ENCODE measurements around the gene ASAP2.

ASAP2 gene

DNA sequence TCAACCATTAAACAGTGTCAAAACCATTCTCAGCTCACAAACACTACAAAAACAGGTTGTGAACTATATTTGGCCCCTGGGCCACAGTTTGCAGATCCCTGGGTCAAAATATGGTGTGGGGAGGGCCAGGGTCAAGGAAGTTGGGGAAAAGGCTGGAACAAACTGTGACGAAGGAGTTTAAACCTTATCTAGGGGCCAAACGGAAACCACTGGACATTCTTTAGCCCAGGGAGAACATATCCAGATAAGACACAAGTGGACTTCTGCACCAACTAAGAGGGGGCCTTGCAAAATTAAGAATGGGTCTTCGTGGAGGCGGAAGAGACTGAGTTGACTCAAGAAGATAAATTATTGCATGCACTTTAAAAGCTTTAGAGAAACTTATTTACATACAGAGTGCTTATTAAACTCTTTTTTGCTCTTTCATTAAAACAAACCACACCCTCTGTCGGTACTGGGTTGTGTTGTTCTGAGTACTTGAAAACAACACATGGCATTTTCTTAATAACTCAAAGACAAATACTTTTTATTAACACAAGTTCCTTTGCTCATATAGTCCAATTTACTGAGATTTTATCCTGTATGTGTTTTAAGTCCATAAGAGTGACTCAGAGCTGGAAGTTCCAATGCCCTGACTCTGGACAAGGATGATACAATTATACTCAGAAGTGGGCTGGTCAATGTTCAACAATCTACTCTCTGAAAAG, 5.3 kb upstream of the ASAP2 start:
- no peaks in the 10 kb centered on the region for H3K9me2 ChIP-seq (replicated peaks; ENCODE audit: low read depth, low read length)
- H2AFZ ChIP-seq (ENCODE audit: low read length), result no peak overlapping the region
- TF ChIP-seq, protein P1, sequence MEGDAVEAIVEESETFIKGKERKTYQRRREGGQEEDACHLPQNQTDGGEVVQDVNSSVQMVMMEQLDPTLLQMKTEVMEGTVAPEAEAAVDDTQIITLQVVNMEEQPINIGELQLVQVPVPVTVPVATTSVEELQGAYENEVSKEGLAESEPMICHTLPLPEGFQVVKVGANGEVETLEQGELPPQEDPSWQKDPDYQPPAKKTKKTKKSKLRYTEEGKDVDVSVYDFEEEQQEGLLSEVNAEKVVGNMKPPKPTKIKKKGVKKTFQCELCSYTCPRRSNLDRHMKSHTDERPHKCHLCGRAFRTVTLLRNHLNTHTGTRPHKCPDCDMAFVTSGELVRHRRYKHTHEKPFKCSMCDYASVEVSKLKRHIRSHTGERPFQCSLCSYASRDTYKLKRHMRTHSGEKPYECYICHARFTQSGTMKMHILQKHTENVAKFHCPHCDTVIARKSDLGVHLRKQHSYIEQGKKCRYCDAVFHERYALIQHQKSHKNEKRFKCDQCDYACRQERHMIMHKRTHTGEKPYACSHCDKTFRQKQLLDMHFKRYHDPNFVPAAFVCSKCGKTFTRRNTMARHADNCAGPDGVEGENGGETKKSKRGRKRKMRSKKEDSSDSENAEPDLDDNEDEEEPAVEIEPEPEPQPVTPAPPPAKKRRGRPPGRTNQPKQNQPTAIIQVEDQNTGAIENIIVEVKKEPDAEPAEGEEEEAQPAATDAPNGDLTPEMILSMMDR (conservative IDR thresholded peaks at IDR 0.05; ENCODE audit: low read length), result no peak
- TF ChIP-seq EZH2phosphoT487 (IDR thresholded peaks at IDR 0.05; ENCODE audit: borderline replicate concordance), result no peak
- no peaks in the 10 kb centered on the region for H3K9me3 ChIP-seq (ENCODE audit: insufficient read depth, low read depth, low read length)
- no peaks in the 10 kb centered on the region for H3F3A ChIP-seq (ENCODE audit: low read depth)
- no peak overlapping the region for H3K4me2 ChIP-seq (ENCODE audit: low read depth, low read length, poor library complexity, severe bottlenecking)
- no peak overlapping the region for H3K9ac ChIP-seq (ENCODE audit: low read depth, low read length, poor library complexity, severe bottlenecking)
- H3K4me3 ChIP-seq (ENCODE audit: low read length, poor library complexity, severe bottlenecking), result no peak overlapping the region
- H3K27me3 ChIP-seq (ENCODE audit: insufficient read depth, low read length, poor library complexity, severe bottlenecking), result no peaks in the 10 kb centered on the region
- H3K4me1 ChIP-seq (ENCODE audit: insufficient read depth, low read length, poor library complexity, severe bottlenecking), result peaks cover 7% of the 10 kb centered on the region
- no peaks in the 10 kb centered on the region for H4K20me1 ChIP-seq (ENCODE audit: insufficient read depth, low read length, poor library complexity, severe bottlenecking)
- no peaks in the 10 kb centered on the region for H3K79me2 ChIP-seq (ENCODE audit: insufficient read depth, low read length)
- no peaks in the 10 kb centered on the region for H3K36me3 ChIP-seq (ENCODE audit: insufficient read depth, low read length)

DNA sequence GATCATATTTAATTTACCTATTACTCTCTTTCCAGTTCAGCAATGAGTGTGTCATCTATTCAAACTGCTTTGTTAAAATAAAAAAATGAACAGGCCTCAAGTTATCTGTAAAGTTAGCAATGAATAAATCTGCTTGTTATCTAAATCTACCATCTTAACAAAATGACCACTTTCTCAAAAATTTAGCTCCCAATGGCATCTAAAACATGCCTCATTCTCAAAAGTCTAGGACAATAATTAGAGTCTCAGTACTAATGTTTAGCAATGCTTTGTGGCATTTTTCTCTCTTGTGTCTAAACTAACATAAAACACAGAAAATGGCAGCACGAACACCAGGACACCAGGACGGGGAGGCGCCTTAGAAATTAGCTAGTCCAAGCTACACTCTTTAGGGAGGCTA, 3.6 kb upstream of the ASAP2 start:
- no peak overlapping the region for H3K9ac ChIP-seq (ENCODE audit: low read depth, low read length, poor library complexity, severe bottlenecking)

DNA sequence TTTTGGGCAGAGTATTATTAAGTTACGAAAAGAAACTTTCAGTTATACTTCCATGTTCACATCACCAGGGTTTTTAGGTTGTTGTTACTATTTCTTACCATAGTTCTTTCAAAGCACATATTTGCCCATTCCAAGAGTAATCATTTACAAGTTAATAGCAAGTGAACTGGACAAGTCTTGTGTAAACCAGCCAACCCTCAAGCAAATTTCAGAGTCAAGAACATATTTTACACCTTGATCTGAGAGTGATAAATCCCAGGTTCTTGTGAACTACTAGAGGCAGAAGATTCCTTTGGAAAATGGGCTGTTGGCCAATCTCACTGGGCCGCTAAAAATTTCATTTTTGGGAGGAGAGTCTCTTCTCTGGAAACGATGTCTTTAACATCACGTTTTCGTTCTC, 2.7 kb upstream of the ASAP2 start:
- Histone ChIP-seq H3F3A (ENCODE audit: low read depth) (no peaks in the 10 kb centered on the region), H3K4me3 (ENCODE audit: low read length, poor library complexity, severe bottlenecking) (no peak overlapping the region), H3K9ac (ENCODE audit: low read depth, low read length, poor library complexity, severe bottlenecking) (no peak overlapping the region), H3K9me2 (replicated peaks; ENCODE audit: low read depth, low read length) (no peaks in the 10 kb centered on the region), H3K4me2 (ENCODE audit: low read depth, low read length, poor library complexity, severe bottlenecking) (no peak overlapping the region), H2AFZ (ENCODE audit: low read length) (no peak overlapping the region), H3K27me3 (ENCODE audit: insufficient read depth, low read length, poor library complexity, severe bottlenecking) (no peaks in the 10 kb centered on the region), H3K9me3 (ENCODE audit: insufficient read depth, low read depth, low read length) (no peaks in the 10 kb centered on the region), H4K20me1 (ENCODE audit: insufficient read depth, low read length, poor library complexity, severe bottlenecking) (peaks cover 5% of the 10 kb centered on the region), H3K79me2 (ENCODE audit: insufficient read depth, low read length) (peaks cover 20% of the 10 kb centered on the region), H3K36me3 (ENCODE audit: insufficient read depth, low read length) (no peaks in the 10 kb centered on the region), H3K4me1 (ENCODE audit: insufficient read depth, low read length, poor library complexity, severe bottlenecking) (peaks cover 16% of the 10 kb centered on the region)
- TF ChIP-seq EZH2phosphoT487 (IDR thresholded peaks at IDR 0.05; ENCODE audit: borderline replicate concordance), result no peak
- TF ChIP-seq, protein P1 (conservative IDR thresholded peaks at IDR 0.05; ENCODE audit: low read length), result no peak

More for the DNA sequence above, 3.6 kb upstream of the ASAP2 start:
- no peaks in the 10 kb centered on the region for H3K36me3 ChIP-seq (ENCODE audit: insufficient read depth, low read length)
- no peaks in the 10 kb centered on the region for H3K27me3 ChIP-seq (ENCODE audit: insufficient read depth, low read length, poor library complexity, severe bottlenecking)
- peaks cover 12% of the 10 kb centered on the region; the same call in 1 of the 2 replicates for H3K79me2 ChIP-seq (ENCODE audit: insufficient read depth, low read length)
- H2AFZ ChIP-seq (ENCODE audit: low read length), result no peak overlapping the region
- no peaks in the 10 kb centered on the region for H4K20me1 ChIP-seq (ENCODE audit: insufficient read depth, low read length, poor library complexity, severe bottlenecking)
- no peaks in the 10 kb centered on the region for H3K9me2 ChIP-seq (replicated peaks; ENCODE audit: low read depth, low read length)
- no peak overlapping the region for H3K4me2 ChIP-seq (ENCODE audit: low read depth, low read length, poor library complexity, severe bottlenecking)
- peaks cover 10% of the 10 kb centered on the region for H3K4me1 ChIP-seq (ENCODE audit: insufficient read depth, low read length, poor library complexity, severe bottlenecking)
- no peaks in the 10 kb centered on the region for H3K9me3 ChIP-seq (ENCODE audit: insufficient read depth, low read depth, low read length)
- no peaks in the 10 kb centered on the region for H3F3A ChIP-seq (ENCODE audit: low read depth)
- no peak overlapping the region for H3K4me3 ChIP-seq (ENCODE audit: low read length, poor library complexity, severe bottlenecking)
- no peak for TF ChIP-seq EZH2phosphoT487 (IDR thresholded peaks at IDR 0.05; ENCODE audit: borderline replicate concordance)
- TF ChIP-seq, protein P1 (conservative IDR thresholded peaks at IDR 0.05; ENCODE audit: low read length), result no peak
